Uterus (tissue), 4 donors: ENCODE results near the gene ATP11A. TPM values are rescaled to one million over a fixed set of nuclear protein-coding genes. Genes with fewer than 3 reads are reported as not detected.
A peak's percentile ranks its signal among the peaks of the same experiment; 100 is the strongest.

Experiments used
- DNase-seq, 2 donors: peaks; one replicate each; pipeline ENCODE4 v3.0.0-alpha.2; 2019 to 2020
- H3K27ac ChIP-seq, 2 donors: fragments of 200-600 bp; sonication (generic); 1 replicate in 1 of 2; 2 replicates in 1 of 2; pipeline ENCODE4 v1.5.1; 2016 to 2018
- H3K27me3 ChIP-seq, 2 donors: fragments of 200-600 bp; sonication (generic); one replicate each; pipeline ENCODE4 v1.5.1; 2018 to 2019; ENCODE audit warnings: control low read depth in 1 of 2
- H3K36me3 ChIP-seq, 2 donors: fragments of 200-600 bp; sonication (generic); one replicate each; pipeline ENCODE4 v1.5.1; 2019; ENCODE audit warnings: control low read depth in 1 of 2
- H3K4me1 ChIP-seq, 2 donors: fragments of 200-600 bp; sonication (generic); one replicate each; pipeline ENCODE4 v1.5.1; 2018 to 2019; ENCODE audit warnings: control low read depth in 1 of 2
- H3K4me3 ChIP-seq, 2 donors: fragments of 200-600 bp; sonication (generic); 1 replicate in 1 of 2; 2 replicates in 1 of 2; pipeline ENCODE4 v1.5.1; 2018 to 2019; ENCODE audit warnings: mild to moderate bottlenecking in 1 of 2
- H3K9me3 ChIP-seq, 2 donors: fragments of 200-600 bp; sonication (generic); one replicate each; pipeline ENCODE4 v1.5.1; 2019; ENCODE audit warnings: control low read depth in 1 of 2
- CTCF ChIP-seq, 4 experiments: fragments of 200-600 bp in 2 of 4; fragments of 450-650 bp in 2 of 4; sonication (generic) in 2 of 4; IDR thresholded peaks; one replicate each; pipeline ENCODE4 v1.5.1; 2016 to 2019; ENCODE audit warnings: antibody characterized with exemption in 4 of 4, mild to moderate bottlenecking in 2 of 4, moderate library complexity in 1 of 4
- POLR2A ChIP-seq, 2 donors: fragments of 450-650 bp; IDR thresholded peaks; one replicate each; pipeline ENCODE4 v1.6.1; 2016; ENCODE audit warnings: antibody characterized with exemption in 2 of 2, mild to moderate bottlenecking in 1 of 2, moderate library complexity in 1 of 2
- intact Hi-C: fragments of 100-400 bp; cut with DNase I; formaldehyde crosslinking; loops from one replicate; pipeline ENCODE4 v1.15.1; 2023; ENCODE audit warnings: low total_unique reads
- total RNA-seq, 4 donors: library from RNA; depleted of rRNA in 3 of 4; stranded (reverse); fragments of >200 nt in 3 of 4; gene quantifications; one replicate each; pipeline versions ENCODE4 v1.1.0 to v1.2.4, GENCODE V29; 2014 to 2023
- donor health status: DM: yes; HTN: yes; CAD: no.

Gene ATP11A
- total RNA-seq, 4 donors from 2014 or later = 12.8 to 149 (median 22.8) TPM

- no peak for TF ChIP-seq POLR2A (IDR thresholded peaks at IDR 0.05)
- TF ChIP-seq CTCF (IDR thresholded peaks at IDR 0.05) = no peak
- no peaks in the 10 kb centered on the region for H3K36me3 ChIP-seq
- H3K4me3 ChIP-seq = no peak overlapping the region
- no peaks in the 10 kb centered on the region for H3K27me3 ChIP-seq
- peak in 1 of 2 donors; percentile 5 for DNase-seq
- H3K9me3 ChIP-seq = no peaks in the 10 kb centered on the region
- H3K4me1 ChIP-seq = peaks cover 4 to 5% of the 10 kb centered on the region in 2 donors
- intact Hi-C loops = no loop called here
- no peak overlapping the region for H3K27ac ChIP-seq
These were observed 42.6 kb upstream of the ATP11A start for GRCh38 chr13:112647256-112647655.

- intact Hi-C loops = no loop called here
- H3K36me3 ChIP-seq = no peaks in the 10 kb centered on the region
- no peak overlapping the region for H3K27ac ChIP-seq
- H3K27me3 ChIP-seq = no peaks in the 10 kb centered on the region
- no peaks in the 10 kb centered on the region for H3K9me3 ChIP-seq
- no peak overlapping the region for H3K4me3 ChIP-seq
- peaks cover 12 to 13% of the 10 kb centered on the region in 2 donors for H3K4me1 ChIP-seq
- TF ChIP-seq CTCF (IDR thresholded peaks at IDR 0.05) = no peak
- TF ChIP-seq POLR2A (IDR thresholded peaks at IDR 0.05) = no peak
- peak in 1 of 2 donors; percentile 7 for DNase-seq
These were observed 41.7 kb upstream of the ATP11A start for GRCh38 chr13:112648101-112648500.

- Histone ChIP-seq H3K9me3 (no peaks in the 10 kb centered on the region), H3K36me3 (no peaks in the 10 kb centered on the region), H3K27me3 (no peaks in the 10 kb centered on the region), H3K4me1 (peaks cover 13 to 14% of the 10 kb centered on the region in 2 donors), H3K27ac (no peak overlapping the region), H3K4me3 (no peak overlapping the region)
- TF ChIP-seq CTCF (IDR thresholded peaks at IDR 0.05) (no peak), POLR2A (IDR thresholded peaks at IDR 0.05) (no peak)
- DNase-seq = peak in 1 of 2 donors; percentile 14
- intact Hi-C loops = no loop called here
These were observed 40.7 kb upstream of the ATP11A start for GRCh38 chr13:112648966-112649690.

- TF ChIP-seq POLR2A (IDR thresholded peaks at IDR 0.05) = no peak
- TF ChIP-seq CTCF (IDR thresholded peaks at IDR 0.05) = no peak
- H3K27me3 ChIP-seq = no peaks in the 10 kb centered on the region
- DNase-seq = no peak
- H3K4me1 ChIP-seq = peaks cover 13 to 14% of the 10 kb centered on the region in 2 donors
- intact Hi-C loops = no loop called here
- peak overlapping the region; percentile 39 to 76 for H3K27ac ChIP-seq
- no peaks in the 10 kb centered on the region for H3K36me3 ChIP-seq
- no peak overlapping the region for H3K4me3 ChIP-seq
- no peaks in the 10 kb centered on the region for H3K9me3 ChIP-seq
These were observed 38.5 kb upstream of the ATP11A start for GRCh38 chr13:112651311-112651710.

- DNase-seq = peak in 1 of 2 donors; percentile 41
- no peaks in the 10 kb centered on the region for H3K9me3 ChIP-seq
- no peaks in the 10 kb centered on the region for H3K36me3 ChIP-seq
- peak overlapping the region; percentile 39 to 76 for H3K27ac ChIP-seq
- intact Hi-C loops = no loop called here
- H3K27me3 ChIP-seq = no peaks in the 10 kb centered on the region
- peaks cover 13 to 14% of the 10 kb centered on the region in 2 donors for H3K4me1 ChIP-seq
- no peak overlapping the region for H3K4me3 ChIP-seq
- no peak for TF ChIP-seq CTCF (IDR thresholded peaks at IDR 0.05)
- TF ChIP-seq POLR2A (IDR thresholded peaks at IDR 0.05) = no peak
These were observed 37.9 kb upstream of the ATP11A start for GRCh38 chr13:112651750-112652511.
